Measurements from ENCODE around the gene SERPINB6.
"Not testable (repeated sequence)": the region's sequence is repeated elsewhere in the genome, so short reads cannot be mapped to it uniquely, and the experiment has no call there.

The SERPINB6 gene

GRCh38 chr6:2977290-2977689 is 5.9 kb upstream of the SERPINB6 start:
- H2BK15ac ChIP-seq (replicated peaks; ENCODE audit: low read depth): no peak overlapping the region
- H3K4me3 ChIP-seq (ENCODE audit: low read length): no peak overlapping the region
- no peak overlapping the region for H3K18ac ChIP-seq (ENCODE audit: low read length)
- H3K27me3 ChIP-seq (ENCODE audit: insufficient read depth, low read length, poor library complexity): no peaks in the 10 kb centered on the region
- no peak overlapping the region for H3K9ac ChIP-seq (ENCODE audit: low read length)
- no peak overlapping the region for H4K5ac ChIP-seq (ENCODE audit: low read length)
- no peak overlapping the region for H3K56ac ChIP-seq (ENCODE audit: low read length)
- no peak overlapping the region for H3K4me2 ChIP-seq (ENCODE audit: low read length)
- H2BK120ac ChIP-seq (ENCODE audit: low read depth, low read length): no peak overlapping the region
- no peak overlapping the region for H3K27ac ChIP-seq (ENCODE audit: low read depth, low read length)
- no peaks in the 10 kb centered on the region for H3K36me3 ChIP-seq (ENCODE audit: control insufficient read depth, insufficient read depth, low read length)
- peaks cover 4% of the 10 kb centered on the region for H3K4me1 ChIP-seq (ENCODE audit: control insufficient read depth, low read depth, low read length)
- H4K8ac ChIP-seq (ENCODE audit: low read depth, low read length): no peak overlapping the region
- H2BK5ac ChIP-seq (ENCODE audit: low read length): no peak overlapping the region
- H3K4ac ChIP-seq (ENCODE audit: low read depth, low read length): no peak overlapping the region
- WGBS (ENCODE audit: extremely low coverage, insufficient coverage, low lambda C conversion rate): no CpG with 5 or more reads among the region's 5 CpGs
- no peak overlapping the region for H3K23ac ChIP-seq (ENCODE audit: low read length)
- no peaks in the 10 kb centered on the region for H3K79me2 ChIP-seq (ENCODE audit: control insufficient read depth, insufficient read depth, low read length)
- DNase-seq: no peak
- H3K79me1 ChIP-seq (ENCODE audit: low read length): no peaks in the 10 kb centered on the region
- H2AK5ac ChIP-seq (ENCODE audit: low read length): no peak overlapping the region

GRCh38 chr6:2976571-2977085 is 5.3 kb upstream of the SERPINB6 start:
- Histone ChIP-seq H2BK5ac (ENCODE audit: low read length) (no peak overlapping the region), H3K56ac (ENCODE audit: low read length) (no peak overlapping the region), H3K36me3 (ENCODE audit: control insufficient read depth, insufficient read depth, low read length) (no peaks in the 10 kb centered on the region), H3K9ac (ENCODE audit: low read length) (no peak overlapping the region), H3K4me2 (ENCODE audit: low read length) (no peak overlapping the region), H2AK5ac (ENCODE audit: low read length) (no peak overlapping the region), H3K79me1 (ENCODE audit: low read length) (no peaks in the 10 kb centered on the region), H2BK15ac (replicated peaks; ENCODE audit: low read depth) (no peak overlapping the region), H3K4me1 (ENCODE audit: control insufficient read depth, low read depth, low read length) (peaks cover 4% of the 10 kb centered on the region), H2BK120ac (ENCODE audit: low read depth, low read length) (no peak overlapping the region), H3K27me3 (ENCODE audit: insufficient read depth, low read length, poor library complexity) (no peaks in the 10 kb centered on the region), H3K23ac (ENCODE audit: low read length) (no peak overlapping the region), H3K27ac (ENCODE audit: low read depth, low read length) (no peak overlapping the region), H3K79me2 (ENCODE audit: control insufficient read depth, insufficient read depth, low read length) (no peaks in the 10 kb centered on the region), H3K4me3 (ENCODE audit: low read length) (no peak overlapping the region), H3K18ac (ENCODE audit: low read length) (no peak overlapping the region), H4K5ac (ENCODE audit: low read length) (peak overlapping the region; percentile 11), H3K4ac (ENCODE audit: low read depth, low read length) (no peak overlapping the region), H4K8ac (ENCODE audit: low read depth, low read length) (no peak overlapping the region)
- DNase-seq: no peak
- no CpG with 5 or more reads among the region's 7 CpGs for WGBS (ENCODE audit: extremely low coverage, insufficient coverage, low lambda C conversion rate)

GRCh38 chr6:2976060-2976459 is 4.7 kb upstream of the SERPINB6 start:
- H4K8ac ChIP-seq (ENCODE audit: low read depth, low read length): no peak overlapping the region
- H3K4ac ChIP-seq (ENCODE audit: low read depth, low read length): no peak overlapping the region
- no CpG with 5 or more reads among the region's 5 CpGs for WGBS (ENCODE audit: extremely low coverage, insufficient coverage, low lambda C conversion rate)
- H3K23ac ChIP-seq (ENCODE audit: low read length): no peak overlapping the region
- H3K18ac ChIP-seq (ENCODE audit: low read length): no peak overlapping the region
- no peak overlapping the region for H2BK5ac ChIP-seq (ENCODE audit: low read length)
- no peak overlapping the region for H2BK15ac ChIP-seq (replicated peaks; ENCODE audit: low read depth)
- no peak overlapping the region for H3K4me2 ChIP-seq (ENCODE audit: low read length)
- H3K27me3 ChIP-seq (ENCODE audit: insufficient read depth, low read length, poor library complexity): no peaks in the 10 kb centered on the region
- H3K27ac ChIP-seq (ENCODE audit: low read depth, low read length): no peak overlapping the region
- no peak overlapping the region for H4K5ac ChIP-seq (ENCODE audit: low read length)
- no peak overlapping the region for H3K4me3 ChIP-seq (ENCODE audit: low read length)
- no peaks in the 10 kb centered on the region for H3K79me2 ChIP-seq (ENCODE audit: control insufficient read depth, insufficient read depth, low read length)
- no peak overlapping the region for H2AK5ac ChIP-seq (ENCODE audit: low read length)
- no peak for DNase-seq
- H3K9ac ChIP-seq (ENCODE audit: low read length): no peak overlapping the region
- H3K4me1 ChIP-seq (ENCODE audit: control insufficient read depth, low read depth, low read length): peaks cover 4% of the 10 kb centered on the region
- no peak overlapping the region for H2BK120ac ChIP-seq (ENCODE audit: low read depth, low read length)
- H3K36me3 ChIP-seq (ENCODE audit: control insufficient read depth, insufficient read depth, low read length): no peaks in the 10 kb centered on the region
- no peaks in the 10 kb centered on the region for H3K79me1 ChIP-seq (ENCODE audit: low read length)
- no peak overlapping the region for H3K56ac ChIP-seq (ENCODE audit: low read length)

- WGBS (ENCODE audit: extremely low coverage, insufficient coverage, low lambda C conversion rate): no CpG with 5 or more reads among the region's 5 CpGs
- DNase-seq: no peak
Measured at GRCh38 chr6:2973676-2974075, 2.3 kb upstream of the SERPINB6 start.

GRCh38 chr6:2973180-2973579 is 1.8 kb upstream of the SERPINB6 start:
- not testable (repeated sequence) for H2BK15ac ChIP-seq (replicated peaks; ENCODE audit: low read depth); H3K79me1 ChIP-seq (ENCODE audit: low read length); H3K18ac ChIP-seq (ENCODE audit: low read length); H3K36me3 ChIP-seq (ENCODE audit: control insufficient read depth, insufficient read depth, low read length); H3K79me2 ChIP-seq (ENCODE audit: control insufficient read depth, insufficient read depth, low read length); H4K8ac ChIP-seq (ENCODE audit: low read depth, low read length); H3K4me3 ChIP-seq (ENCODE audit: low read length); DNase-seq; H3K9ac ChIP-seq (ENCODE audit: low read length); H3K4me2 ChIP-seq (ENCODE audit: low read length); H2BK120ac ChIP-seq (ENCODE audit: low read depth, low read length); H2AK5ac ChIP-seq (ENCODE audit: low read length); H3K23ac ChIP-seq (ENCODE audit: low read length); H3K4me1 ChIP-seq (ENCODE audit: control insufficient read depth, low read depth, low read length); H4K5ac ChIP-seq (ENCODE audit: low read length); H3K27me3 ChIP-seq (ENCODE audit: insufficient read depth, low read length, poor library complexity); H3K4ac ChIP-seq (ENCODE audit: low read depth, low read length); H3K27ac ChIP-seq (ENCODE audit: low read depth, low read length); H3K56ac ChIP-seq (ENCODE audit: low read length); H2BK5ac ChIP-seq (ENCODE audit: low read length)
- no CpG with 5 or more reads among the region's 6 CpGs for WGBS (ENCODE audit: extremely low coverage, insufficient coverage, low lambda C conversion rate)

More at GRCh38 chr6:2973676-2974075, 2.3 kb upstream of the SERPINB6 start:
- Histone ChIP-seq H3K9ac (ENCODE audit: low read length) (no peak overlapping the region), H4K8ac (ENCODE audit: low read depth, low read length) (no peak overlapping the region), H3K23ac (ENCODE audit: low read length) (no peak overlapping the region), H3K79me2 (ENCODE audit: control insufficient read depth, insufficient read depth, low read length) (no peaks in the 10 kb centered on the region), H3K18ac (ENCODE audit: low read length) (no peak overlapping the region), H3K4me2 (ENCODE audit: low read length) (no peak overlapping the region), H3K4me3 (ENCODE audit: low read length) (no peak overlapping the region), H3K27me3 (ENCODE audit: insufficient read depth, low read length, poor library complexity) (no peaks in the 10 kb centered on the region), H3K36me3 (ENCODE audit: control insufficient read depth, insufficient read depth, low read length) (no peaks in the 10 kb centered on the region), H3K79me1 (ENCODE audit: low read length) (no peaks in the 10 kb centered on the region), H3K27ac (ENCODE audit: low read depth, low read length) (no peak overlapping the region), H3K56ac (ENCODE audit: low read length) (no peak overlapping the region), H2AK5ac (ENCODE audit: low read length) (no peak overlapping the region), H4K5ac (ENCODE audit: low read length) (no peak overlapping the region), H3K4me1 (ENCODE audit: control insufficient read depth, low read depth, low read length) (no peaks in the 10 kb centered on the region), H2BK15ac (replicated peaks; ENCODE audit: low read depth) (no peak overlapping the region), H3K4ac (ENCODE audit: low read depth, low read length) (no peak overlapping the region), H2BK120ac (ENCODE audit: low read depth, low read length) (no peak overlapping the region), H2BK5ac (ENCODE audit: low read length) (no peak overlapping the region)

- not testable (repeated sequence) for DNase-seq; H3K18ac ChIP-seq (ENCODE audit: low read length); H3K9ac ChIP-seq (ENCODE audit: low read length); H3K79me2 ChIP-seq (ENCODE audit: control insufficient read depth, insufficient read depth, low read length); H3K36me3 ChIP-seq (ENCODE audit: control insufficient read depth, insufficient read depth, low read length); H2BK15ac ChIP-seq (replicated peaks; ENCODE audit: low read depth); H3K27me3 ChIP-seq (ENCODE audit: insufficient read depth, low read length, poor library complexity); H2AK5ac ChIP-seq (ENCODE audit: low read length); H3K4me3 ChIP-seq (ENCODE audit: low read length); H3K4me1 ChIP-seq (ENCODE audit: control insufficient read depth, low read depth, low read length); H3K56ac ChIP-seq (ENCODE audit: low read length); H3K4ac ChIP-seq (ENCODE audit: low read depth, low read length); H4K5ac ChIP-seq (ENCODE audit: low read length); H2BK120ac ChIP-seq (ENCODE audit: low read depth, low read length); H3K4me2 ChIP-seq (ENCODE audit: low read length); H3K23ac ChIP-seq (ENCODE audit: low read length); H4K8ac ChIP-seq (ENCODE audit: low read depth, low read length); H2BK5ac ChIP-seq (ENCODE audit: low read length); H3K27ac ChIP-seq (ENCODE audit: low read depth, low read length); H3K79me1 ChIP-seq (ENCODE audit: low read length)
- WGBS (ENCODE audit: extremely low coverage, insufficient coverage, low lambda C conversion rate): no CpG with 5 or more reads among the region's 5 CpGs
Measured at GRCh38 chr6:2972685-2973084, 1.3 kb upstream of the SERPINB6 start.
